Stimulated activated CD8-positive, alpha-beta memory T cell treated with anti-CD3 and anti-CD28 coated beads, Interleukin-7, amount 100 ng/mL, for 48 hours (primary cell): ENCODE data around the gene PTPRD.
"Not testable (repeated sequence)": the region's sequence is repeated elsewhere in the genome, so short reads cannot be mapped to it uniquely, and the experiment has no call there.

ENCODE experiments used
- DNase-seq, 2 donors: peaks; one replicate each; pipeline ENCODE4 v3.0.0-alpha.2; 2020; ENCODE audit warnings: low read depth in 1 of 2; ENCODE audit errors: extremely low read depth in 1 of 2

Gene PTPRD

GRCh38 chr9:9079473-9079872 lies 1533.3 kb downstream of the PTPRD start:
- DNase-seq, result no peak

- no peak for DNase-seq
These were observed 1534.5 kb downstream of the PTPRD start for GRCh38 chr9:9078301-9078700.

GRCh38 chr9:9061627-9062026 lies 1551.2 kb downstream of the PTPRD start:
- no peak for DNase-seq

GRCh38 chr9:9054354-9054992 lies 1558.3 kb downstream of the PTPRD start:
- DNase-seq, result no peak

GRCh38 chr9:9045572-9045971 lies 1567.2 kb downstream of the PTPRD start:
- no peak for DNase-seq

- no peak for DNase-seq
These were observed 1567.7 kb downstream of the PTPRD start for GRCh38 chr9:9045072-9045471.

- DNase-seq, result not testable (repeated sequence)
These were observed 1569.0 kb downstream of the PTPRD start for GRCh38 chr9:9043788-9044187.

GRCh38 chr9:9041756-9042155 lies 1571.0 kb downstream of the PTPRD start:
- DNase-seq, result no peak

GRCh38 chr9:9033022-9033421 lies 1579.8 kb downstream of the PTPRD start:
- DNase-seq, result no peak

- DNase-seq, result no peak
These were observed 1596.2 kb downstream of the PTPRD start for GRCh38 chr9:9016597-9016996.

- no peak for DNase-seq
These were observed 1608.0 kb downstream of the PTPRD start for GRCh38 chr9:9004810-9005209.

GRCh38 chr9:9002826-9003583 lies 1609.8 kb downstream of the PTPRD start:
- DNase-seq, result no peak

GRCh38 chr9:8980496-8981013 lies 1632.2 kb downstream of the PTPRD start:
- DNase-seq, result no peak

GRCh38 chr9:8978334-8978733 lies 1634.5 kb downstream of the PTPRD start:
- DNase-seq, result no peak

- not testable (repeated sequence) for DNase-seq
These were observed 1644.5 kb downstream of the PTPRD start for GRCh38 chr9:8968350-8968749.

GRCh38 chr9:8963885-8964284 lies 1648.9 kb downstream of the PTPRD start:
- DNase-seq, result no peak

- DNase-seq, result no peak
These were observed 1650.7 kb downstream of the PTPRD start for GRCh38 chr9:8962084-8962483.

- no peak for DNase-seq
These were observed 1651.5 kb downstream of the PTPRD start for GRCh38 chr9:8961186-8961851.

- DNase-seq, result no peak
These were observed 1652.5 kb downstream of the PTPRD start for GRCh38 chr9:8960254-8960653.

GRCh38 chr9:8958358-8958757 lies 1654.4 kb downstream of the PTPRD start:
- DNase-seq, result no peak

GRCh38 chr9:8955315-8955714 lies 1657.5 kb downstream of the PTPRD start:
- DNase-seq, result no peak

GRCh38 chr9:8946461-8946860 lies 1666.3 kb downstream of the PTPRD start:
- no peak for DNase-seq
